ENCODE results near the gene PLLP. TPM values are rescaled to one million over a fixed set of nuclear protein-coding genes. Genes with fewer than 3 reads are reported as not detected.
A peak's percentile ranks its signal among the peaks of the same experiment; 100 is the strongest.
"Not testable (repeated sequence)": the region's sequence is repeated elsewhere in the genome, so short reads cannot be mapped to it uniquely, and the experiment has no call there.

PLLP gene
- total and polyA plus RNA-seq, 2 donors (not counting 1 experiment from before 2014, with no cell fraction given): 0.15 TPM; not detected in 1

DNA sequence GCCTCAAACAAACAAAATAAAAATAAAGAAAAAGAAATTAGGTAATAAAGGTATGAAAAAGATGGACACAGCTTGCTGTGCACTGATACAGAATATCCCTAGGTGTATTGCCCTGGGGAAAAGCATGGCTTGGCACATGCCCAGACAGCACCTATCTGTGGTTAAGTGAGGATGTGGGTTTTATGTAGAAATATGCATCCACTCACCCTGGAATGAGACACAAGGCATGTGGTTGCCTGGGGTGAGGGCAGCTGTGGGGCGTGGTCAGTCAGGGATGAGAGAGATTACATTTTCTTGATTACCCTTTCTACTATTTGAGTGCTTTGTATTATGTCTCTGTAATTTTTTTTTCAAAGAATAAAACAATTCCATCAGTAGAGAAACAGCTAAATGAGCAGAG lies 6.9 kb downstream of the PLLP start:
- ChIA-PET POLR2A (no interaction called here), CTCF (interaction anchor here (1.5 kb wide), 1 partner anchor 140 kb away, joined by 4 read pairs; no protein-coding TSS in a partner anchor)
- DNase-seq: no peak
- Mint-ChIP-seq H3K27ac (no peak overlapping the region), H3K27me3 (peaks cover 13% of the 10 kb centered on the region), H3K9me3 (ENCODE audit: insufficient read depth) (no peaks in the 10 kb centered on the region), H3K4me3 (no peak overlapping the region), H3K4me1 (peaks cover 8% of the 10 kb centered on the region)
- Histone ChIP-seq H3K79me2 (ENCODE audit: control insufficient read depth, insufficient read depth, low read length) (no peaks in the 10 kb centered on the region), H3K36me3 (replicated peaks in 1 of 2; ENCODE audit: control extremely low read depth in 1 of 2, control insufficient read depth in 1 of 2, extremely low read depth in 1 of 2, insufficient read depth in 2 of 2, low read length in 1 of 2) (no peaks in the 10 kb centered on the region), H3K4me3 (ENCODE audit: control extremely low read depth in 1 of 5, extremely low read depth in 1 of 5, insufficient read depth in 1 of 5, low read depth in 2 of 5, low read length in 4 of 5) (no peak overlapping the region), H3K4me1 (ENCODE audit: control insufficient read depth in 2 of 2, insufficient read depth in 2 of 2, low read length in 2 of 2) (peaks cover 0 to 2% of the 10 kb centered on the region in 2 donors), H4K20me1 (ENCODE audit: control insufficient read depth, insufficient read depth, low read length, poor library complexity, severe bottlenecking) (no peaks in the 10 kb centered on the region), H3K9ac (ENCODE audit: low read length) (no peak overlapping the region), H3K9me3 (ENCODE audit: control extremely low read depth in 1 of 3, control insufficient read depth in 2 of 3, insufficient read depth in 1 of 3, low read length in 2 of 3) (no peaks in the 10 kb centered on the region), H3K27ac (ENCODE audit: low read length in 2 of 2) (no peak overlapping the region), H2AFZ (ENCODE audit: insufficient read depth, low read depth, low read length, poor library complexity, severe bottlenecking) (no peak overlapping the region), H3K27me3 (replicated peaks in 1 of 4; ENCODE audit: control extremely low read depth in 1 of 4, control insufficient read depth in 3 of 4, insufficient read depth in 4 of 4, low read length in 3 of 4) (peaks cover 0 to 6% (median 2%) of the 10 kb centered on the region in 4 experiments), H3K4me2 (replicated peaks; ENCODE audit: low read depth, low read length, poor library complexity, severe bottlenecking) (no peak overlapping the region)
- intact Hi-C loops (cut with micrococcal nuclease): no loop called here
- TF ChIP-seq EZH2 (IDR thresholded peaks at IDR 0.05; ENCODE audit: borderline replicate concordance, insufficient read depth, low read depth, low read length, poor library complexity, severe bottlenecking): no peak
- TF ChIP-seq, protein P1, sequence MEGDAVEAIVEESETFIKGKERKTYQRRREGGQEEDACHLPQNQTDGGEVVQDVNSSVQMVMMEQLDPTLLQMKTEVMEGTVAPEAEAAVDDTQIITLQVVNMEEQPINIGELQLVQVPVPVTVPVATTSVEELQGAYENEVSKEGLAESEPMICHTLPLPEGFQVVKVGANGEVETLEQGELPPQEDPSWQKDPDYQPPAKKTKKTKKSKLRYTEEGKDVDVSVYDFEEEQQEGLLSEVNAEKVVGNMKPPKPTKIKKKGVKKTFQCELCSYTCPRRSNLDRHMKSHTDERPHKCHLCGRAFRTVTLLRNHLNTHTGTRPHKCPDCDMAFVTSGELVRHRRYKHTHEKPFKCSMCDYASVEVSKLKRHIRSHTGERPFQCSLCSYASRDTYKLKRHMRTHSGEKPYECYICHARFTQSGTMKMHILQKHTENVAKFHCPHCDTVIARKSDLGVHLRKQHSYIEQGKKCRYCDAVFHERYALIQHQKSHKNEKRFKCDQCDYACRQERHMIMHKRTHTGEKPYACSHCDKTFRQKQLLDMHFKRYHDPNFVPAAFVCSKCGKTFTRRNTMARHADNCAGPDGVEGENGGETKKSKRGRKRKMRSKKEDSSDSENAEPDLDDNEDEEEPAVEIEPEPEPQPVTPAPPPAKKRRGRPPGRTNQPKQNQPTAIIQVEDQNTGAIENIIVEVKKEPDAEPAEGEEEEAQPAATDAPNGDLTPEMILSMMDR (IDR thresholded peaks at IDR 0.05): no peak
- no CpG with 5 or more reads among the region's 1 CpG for WGBS (ENCODE audit: insufficient coverage)
- ATAC-seq (ENCODE audit: low read depth): peak; percentile 17

DNA sequence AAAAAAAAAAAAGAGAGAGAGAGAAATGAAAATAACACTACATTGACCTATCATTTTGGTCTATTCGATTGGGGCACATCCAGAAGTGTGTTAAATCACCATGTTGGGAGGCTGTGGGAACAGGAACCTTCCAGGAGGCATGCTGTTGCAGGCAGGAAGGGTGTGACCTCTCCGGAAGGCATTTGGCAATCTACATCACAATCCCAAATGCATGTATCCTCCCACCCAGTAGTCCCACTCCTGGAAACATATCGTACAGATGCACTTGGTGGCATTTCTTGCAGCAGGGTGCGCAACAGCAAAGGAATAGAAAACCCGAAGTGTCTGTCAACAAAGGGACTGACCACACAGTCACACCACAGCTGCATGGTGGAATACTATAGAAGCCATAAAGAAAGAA lies 7.9 kb downstream of the PLLP start:
- Mint-ChIP-seq H3K27ac (no peak overlapping the region), H3K4me3 (no peak overlapping the region), H3K4me1 (peaks cover 8% of the 10 kb centered on the region), H3K9me3 (ENCODE audit: insufficient read depth) (no peaks in the 10 kb centered on the region), H3K27me3 (peaks cover 10% of the 10 kb centered on the region)
- ATAC-seq (ENCODE audit: low read depth) (no peak), DNase-seq (no peak)
- intact Hi-C loops (cut with micrococcal nuclease): no loop called here
- Histone ChIP-seq H3K36me3 (replicated peaks in 1 of 2; ENCODE audit: control extremely low read depth in 1 of 2, control insufficient read depth in 1 of 2, extremely low read depth in 1 of 2, insufficient read depth in 2 of 2, low read length in 1 of 2) (no peaks in the 10 kb centered on the region), H4K20me1 (ENCODE audit: control insufficient read depth, insufficient read depth, low read length, poor library complexity, severe bottlenecking) (no peaks in the 10 kb centered on the region), H3K4me3 (ENCODE audit: control extremely low read depth in 1 of 5, extremely low read depth in 1 of 5, insufficient read depth in 1 of 5, low read depth in 2 of 5, low read length in 4 of 5) (no peak overlapping the region), H3K9me3 (ENCODE audit: control extremely low read depth in 1 of 3, control insufficient read depth in 2 of 3, insufficient read depth in 1 of 3, low read length in 2 of 3) (no peaks in the 10 kb centered on the region), H3K79me2 (ENCODE audit: control insufficient read depth, insufficient read depth, low read length) (no peaks in the 10 kb centered on the region), H3K27me3 (replicated peaks in 1 of 4; ENCODE audit: control extremely low read depth in 1 of 4, control insufficient read depth in 3 of 4, insufficient read depth in 4 of 4, low read length in 3 of 4) (peaks cover 0 to 3% (median 0%) of the 10 kb centered on the region in 4 experiments), H2AFZ (ENCODE audit: insufficient read depth, low read depth, low read length, poor library complexity, severe bottlenecking) (no peak overlapping the region), H3K4me2 (replicated peaks; ENCODE audit: low read depth, low read length, poor library complexity, severe bottlenecking) (no peak overlapping the region), H3K27ac (ENCODE audit: low read length in 2 of 2) (no peak overlapping the region), H3K9ac (ENCODE audit: low read length) (no peak overlapping the region), H3K4me1 (ENCODE audit: control insufficient read depth in 2 of 2, insufficient read depth in 2 of 2, low read length in 2 of 2) (peaks cover 0 to 2% of the 10 kb centered on the region in 2 donors)
- ChIA-PET POLR2A (no interaction called here), CTCF (interaction anchor here (0.7 to 1.5 kb wide), 2 partner anchors 38 to 141 kb away, joined by 3 to 4 read pairs; no protein-coding TSS in a partner anchor)
- WGBS (ENCODE audit: insufficient coverage): 35% methylated on average over 2 of the region's 5 CpGs
- TF ChIP-seq, protein P1 (IDR thresholded peaks at IDR 0.05): no peak
- no peak for TF ChIP-seq EZH2 (IDR thresholded peaks at IDR 0.05; ENCODE audit: borderline replicate concordance, insufficient read depth, low read depth, low read length, poor library complexity, severe bottlenecking)

DNA sequence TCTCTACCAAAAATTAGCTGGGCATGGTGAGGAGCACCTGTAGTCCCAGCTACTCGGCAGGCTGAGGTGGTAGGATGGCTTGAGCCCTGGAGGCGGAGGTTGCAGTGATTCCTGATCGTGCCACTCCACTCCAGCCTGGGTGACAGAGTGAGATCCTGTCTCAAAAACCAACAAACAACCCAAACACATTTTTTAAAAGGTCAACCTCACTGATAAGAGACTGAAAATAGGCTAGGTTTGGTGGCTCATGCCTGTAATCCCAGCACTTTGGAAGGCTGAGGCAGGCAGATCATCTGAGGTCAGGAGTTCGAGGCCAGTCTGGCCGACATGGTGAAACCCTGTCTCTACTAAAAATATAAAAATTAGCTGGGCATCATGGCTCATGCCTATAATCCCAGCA lies 8.5 kb downstream of the PLLP start:
- H3K9ac ChIP-seq (ENCODE audit: low read length); H3K9me3 Mint-ChIP-seq (ENCODE audit: insufficient read depth); H3K27ac Mint-ChIP-seq; POLR2A ChIA-PET; intact Hi-C loops (cut with micrococcal nuclease); H4K20me1 ChIP-seq (ENCODE audit: control insufficient read depth, insufficient read depth, low read length, poor library complexity, severe bottlenecking); H2AFZ ChIP-seq (ENCODE audit: insufficient read depth, low read depth, low read length, poor library complexity, severe bottlenecking); H3K79me2 ChIP-seq (ENCODE audit: control insufficient read depth, insufficient read depth, low read length); H3K4me3 Mint-ChIP-seq; H3K4me2 ChIP-seq (replicated peaks; ENCODE audit: low read depth, low read length, poor library complexity, severe bottlenecking); H3K27me3 ChIP-seq (replicated peaks in 1 of 4; ENCODE audit: control extremely low read depth in 1 of 4, control insufficient read depth in 3 of 4, insufficient read depth in 4 of 4, low read length in 3 of 4); H3K4me1 ChIP-seq (ENCODE audit: control insufficient read depth in 2 of 2, insufficient read depth in 2 of 2, low read length in 2 of 2); H3K4me1 Mint-ChIP-seq; H3K4me3 ChIP-seq (ENCODE audit: control extremely low read depth in 1 of 5, extremely low read depth in 1 of 5, insufficient read depth in 1 of 5, low read depth in 2 of 5, low read length in 4 of 5); DNase-seq; H3K9me3 ChIP-seq (ENCODE audit: control extremely low read depth in 1 of 3, control insufficient read depth in 2 of 3, insufficient read depth in 1 of 3, low read length in 2 of 3); ATAC-seq (ENCODE audit: low read depth); H3K27ac ChIP-seq (ENCODE audit: low read length in 2 of 2); H3K36me3 ChIP-seq (replicated peaks in 1 of 2; ENCODE audit: control extremely low read depth in 1 of 2, control insufficient read depth in 1 of 2, extremely low read depth in 1 of 2, insufficient read depth in 2 of 2, low read length in 1 of 2): not testable (repeated sequence)
- CTCF ChIA-PET: interaction anchor here (0.7 kb wide), 1 partner anchor 38 kb away, joined by 3 read pairs; no protein-coding TSS in a partner anchor
- H3K27me3 Mint-ChIP-seq: peaks cover 10% of the 10 kb centered on the region
- 85% methylated on average over 3 of the region's 5 CpGs for WGBS (ENCODE audit: insufficient coverage)
